HG02870 (cell line): ENCODE results near the gene OR13J1.
"Not testable (repeated sequence)": the region's sequence is repeated elsewhere in the genome, so short reads cannot be mapped to it uniquely, and the experiment has no call there.

Source experiments
- ATAC-seq: cut with Tn5 transposase; IDR thresholded peaks from one replicate; pipeline ENCODE4 v1.9.1; 2021; ENCODE audit warnings: mild to moderate bottlenecking, moderate library complexity; ENCODE audit not compliant: unreplicated experiment

The OR13J1 gene

GRCh38 chr9:35905051-35905781, 35.0 kb upstream of the OR13J1 start:
- ATAC-seq = no peak

- no peak for ATAC-seq
Measured at GRCh38 chr9:35904338-35904737, 34.1 kb upstream of the OR13J1 start.

- ATAC-seq = no peak
Measured at GRCh38 chr9:35903049-35903448, 32.8 kb upstream of the OR13J1 start.

GRCh38 chr9:35899021-35899420, 28.8 kb upstream of the OR13J1 start:
- ATAC-seq = no peak

- no peak for ATAC-seq
Measured at GRCh38 chr9:35898337-35898736, 28.1 kb upstream of the OR13J1 start.

GRCh38 chr9:35897376-35898099, 27.3 kb upstream of the OR13J1 start:
- ATAC-seq = not testable (repeated sequence)

GRCh38 chr9:35896570-35896969, 26.4 kb upstream of the OR13J1 start:
- no peak for ATAC-seq

GRCh38 chr9:35892051-35892450, 21.9 kb upstream of the OR13J1 start:
- ATAC-seq = no peak

GRCh38 chr9:35891646-35892045, 21.4 kb upstream of the OR13J1 start:
- ATAC-seq = no peak

- not testable (repeated sequence) for ATAC-seq
Measured at GRCh38 chr9:35884908-35885307, 14.7 kb upstream of the OR13J1 start.

- no peak for ATAC-seq
Measured at GRCh38 chr9:35882996-35883395, 12.8 kb upstream of the OR13J1 start.

- no peak for ATAC-seq
Measured at GRCh38 chr9:35882263-35882848, 12.2 kb upstream of the OR13J1 start.

GRCh38 chr9:35872505-35872904, 2.3 kb upstream of the OR13J1 start:
- no peak for ATAC-seq

- no peak for ATAC-seq
Measured at GRCh38 chr9:35871545-35871944, 1.3 kb upstream of the OR13J1 start.

GRCh38 chr9:35869621-35870216, 482 bp downstream of the OR13J1 start:
- ATAC-seq = no peak

- no peak for ATAC-seq
Measured at GRCh38 chr9:35868933-35869332, 1.3 kb downstream of the OR13J1 start.

GRCh38 chr9:35867538-35867937, 2.7 kb downstream of the OR13J1 start:
- no peak for ATAC-seq

- no peak for ATAC-seq
Measured at GRCh38 chr9:35864695-35865255, 5.4 kb downstream of the OR13J1 start.

GRCh38 chr9:35863583-35863982, 6.6 kb downstream of the OR13J1 start:
- no peak for ATAC-seq

GRCh38 chr9:35862328-35862727, 7.9 kb downstream of the OR13J1 start:
- no peak for ATAC-seq

- no peak for ATAC-seq
Measured at GRCh38 chr9:35861161-35861897, 8.9 kb downstream of the OR13J1 start.
